CD4-positive, alpha-beta T cell (primary cell): Measurements from ENCODE around the gene ODC1. TPM values are rescaled to one million over a fixed set of nuclear protein-coding genes. Genes with fewer than 3 reads are reported as not detected.

Experiments used
- ATAC-seq: fragments of 200-7000 bp; cut with Tn5 transposase; one replicate; pipeline ENCODE4 v1.10.0; 2022; ENCODE audit warnings: mild to moderate bottlenecking; ENCODE audit not compliant: poor library complexity
- CTCF ChIA-PET: fragments of 350-600 bp; sonication (Branson Sonifier 250); formaldehyde crosslinking; loops from one replicate; lab custom pipeline; 2021; ENCODE audit warnings: antibody characterized with exemption, inconsistent platforms; lab: Charles Lee
- POLR2A ChIA-PET: fragments of 350-600 bp; sonication (Branson Sonifier 250); formaldehyde crosslinking; loops from one replicate; lab custom pipeline; 2021; ENCODE audit warnings: antibody characterized with exemption, inconsistent platforms; lab: Charles Lee
- DNase-seq, 14 experiments: peaks; one replicate each; pipeline ENCODE4 v3.0.0-alpha.2; 2013 to 2020; ENCODE audit warnings: mixed read lengths in 2 of 14
- H3K27ac ChIP-seq, 2 donors: one replicate each; pipeline versions ENCODE4 v1.5.1 to v1.7.0; 2013; ENCODE audit warnings: low read length in 2 of 2, low read depth in 1 of 2, mild to moderate bottlenecking in 1 of 2
- H3K27me3 ChIP-seq, 2 experiments: 1 replicate in 1 of 2; 2 replicates in 1 of 2; pipeline versions ENCODE4 v1.6.1 to v1.7.0; 2013; ENCODE audit warnings: low read length in 2 of 2, control low read depth in 1 of 2, mild to moderate bottlenecking in 1 of 2, moderate library complexity in 1 of 2; ENCODE audit not compliant: insufficient read depth in 2 of 2, control insufficient read depth in 1 of 2
- H3K36me3 ChIP-seq: one replicate; pipeline ENCODE4 v1.6.1; 2013; ENCODE audit warnings: low read length, control low read depth; ENCODE audit not compliant: insufficient read depth
- H3K4me1 ChIP-seq: one replicate; pipeline ENCODE4 v1.6.1; 2013; ENCODE audit warnings: low read length, control low read depth; ENCODE audit not compliant: insufficient read depth
- H3K4me3 ChIP-seq: one replicate; pipeline ENCODE4 v1.5.1; 2013; ENCODE audit warnings: mild to moderate bottlenecking, low read length, moderate library complexity
- H3K9me3 ChIP-seq, 2 experiments: 1 replicate in 1 of 2; 2 replicates in 1 of 2; pipeline versions ENCODE4 v1.6.1 to v1.7.0; 2013; ENCODE audit warnings: low read length in 2 of 2, mild to moderate bottlenecking in 2 of 2, control low read depth in 1 of 2, moderate library complexity in 1 of 2; ENCODE audit not compliant: control insufficient read depth in 1 of 2, insufficient read depth in 1 of 2
- H3K27ac Mint-ChIP-seq: one replicate; pipeline ENCODE4 v1.8.0; 2020; ENCODE audit warnings: mixed read lengths
- H3K27me3 Mint-ChIP-seq: one replicate; pipeline ENCODE4 v1.8.0; 2021; ENCODE audit warnings: mixed read lengths
- H3K36me3 Mint-ChIP-seq: one replicate; pipeline ENCODE4 v1.8.0; 2021; ENCODE audit warnings: low read depth, mixed read lengths
- H3K4me1 Mint-ChIP-seq: one replicate; pipeline ENCODE4 v1.8.0; 2021; ENCODE audit warnings: low read depth, mixed read lengths
- H3K4me3 Mint-ChIP-seq: one replicate; pipeline ENCODE4 v1.8.0; 2020; ENCODE audit warnings: mild to moderate bottlenecking, mixed read lengths
- H3K9me3 Mint-ChIP-seq: one replicate; pipeline ENCODE4 v1.8.0; 2020; ENCODE audit warnings: mixed read lengths
- CTCF ChIP-seq: fragments of 200-600 bp; IDR thresholded peaks from one replicate; pipeline ENCODE4 v1.8.0; 2022; ENCODE audit warnings: antibody characterized with exemption, mild to moderate bottlenecking
- intact Hi-C, 2 experiments: fragments of 100-400 bp; cut with DNase I in 1 of 2; cut with micrococcal nuclease in 1 of 2; formaldehyde crosslinking; loops; one replicate each; pipeline versions ENCODE4 v1.15.1 to v1.9.0; 2023 to 2025; cut with DNase I, micrococcal nuclease
- total RNA-seq, 174 experiments: library from RNA in 2 of 174; stranded (reverse) in 2 of 174; gene quantifications; one replicate each; pipeline ENCODE4 v1.2.3 and lab custom pipeline; 2021 to 2026

The ODC1 gene
- total RNA-seq, 2 experiments from 2014 or later = 162 to 164 TPM

GRCh38 chr2:10481055-10481665 is 33.0 kb upstream of the ODC1 start:
- POLR2A ChIA-PET = no interaction called here
- Mint-ChIP-seq H3K4me3 (no peak overlapping the region), H3K27ac (no peak overlapping the region), H3K4me1 (peaks cover 17% of the 10 kb centered on the region), H3K36me3 (no peaks in the 10 kb centered on the region), H3K9me3 (no peaks in the 10 kb centered on the region), H3K27me3 (no peaks in the 10 kb centered on the region)
- Histone ChIP-seq H3K27ac (no peak overlapping the region), H3K4me3 (no peak overlapping the region), H3K4me1 (peaks cover 5% of the 10 kb centered on the region), H3K27me3 (no peaks in the 10 kb centered on the region), H3K36me3 (no peaks in the 10 kb centered on the region), H3K9me3 (no peaks in the 10 kb centered on the region)
- DNase-seq = no peak
- no peak for ATAC-seq
- CTCF ChIA-PET = no interaction called here
- intact Hi-C loops = no loop called here
- no peak for TF ChIP-seq CTCF

GRCh38 chr2:10480359-10480949 is 32.3 kb upstream of the ODC1 start:
- ChIA-PET CTCF (no interaction called here), POLR2A (no interaction called here)
- H3K27ac Mint-ChIP-seq = no peak overlapping the region
- TF ChIP-seq CTCF = peak; percentile 24
- no peaks in the 10 kb centered on the region for H3K27me3 Mint-ChIP-seq
- peaks cover 5% of the 10 kb centered on the region for H3K4me1 ChIP-seq
- DNase-seq = no peak
- intact Hi-C loops = no loop called here
- H3K27ac ChIP-seq = no peak overlapping the region
- H3K9me3 Mint-ChIP-seq = no peaks in the 10 kb centered on the region
- H3K4me3 Mint-ChIP-seq = no peak overlapping the region
- H3K9me3 ChIP-seq = no peaks in the 10 kb centered on the region
- no peak for ATAC-seq
- peaks cover 17% of the 10 kb centered on the region for H3K4me1 Mint-ChIP-seq
- H3K36me3 Mint-ChIP-seq = no peaks in the 10 kb centered on the region
- H3K36me3 ChIP-seq = no peaks in the 10 kb centered on the region
- H3K27me3 ChIP-seq = no peaks in the 10 kb centered on the region
- H3K4me3 ChIP-seq = no peak overlapping the region

GRCh38 chr2:10478916-10479315 is 30.8 kb upstream of the ODC1 start:
- no peak for DNase-seq
- H3K9me3 Mint-ChIP-seq = no peaks in the 10 kb centered on the region
- TF ChIP-seq CTCF = no peak
- Histone ChIP-seq H3K36me3 (no peaks in the 10 kb centered on the region), H3K4me3 (no peak overlapping the region), H3K27me3 (no peaks in the 10 kb centered on the region), H3K27ac (no peak overlapping the region), H3K9me3 (no peaks in the 10 kb centered on the region), H3K4me1 (peaks cover 5% of the 10 kb centered on the region)
- no peaks in the 10 kb centered on the region for H3K27me3 Mint-ChIP-seq
- intact Hi-C loops = loop anchor here in 1 of 2 experiments (5.0 kb wide), 1 partner anchor 43 kb away; no protein-coding TSS in a partner anchor
- H3K4me3 Mint-ChIP-seq = no peak overlapping the region
- no peak for ATAC-seq
- POLR2A ChIA-PET = no interaction called here
- CTCF ChIA-PET = no interaction called here
- H3K36me3 Mint-ChIP-seq = no peaks in the 10 kb centered on the region
- no peak overlapping the region for H3K27ac Mint-ChIP-seq
- peaks cover 17% of the 10 kb centered on the region for H3K4me1 Mint-ChIP-seq
